ENCODE measurements around the gene ADAMTS8.

Gene ADAMTS8

DNA sequence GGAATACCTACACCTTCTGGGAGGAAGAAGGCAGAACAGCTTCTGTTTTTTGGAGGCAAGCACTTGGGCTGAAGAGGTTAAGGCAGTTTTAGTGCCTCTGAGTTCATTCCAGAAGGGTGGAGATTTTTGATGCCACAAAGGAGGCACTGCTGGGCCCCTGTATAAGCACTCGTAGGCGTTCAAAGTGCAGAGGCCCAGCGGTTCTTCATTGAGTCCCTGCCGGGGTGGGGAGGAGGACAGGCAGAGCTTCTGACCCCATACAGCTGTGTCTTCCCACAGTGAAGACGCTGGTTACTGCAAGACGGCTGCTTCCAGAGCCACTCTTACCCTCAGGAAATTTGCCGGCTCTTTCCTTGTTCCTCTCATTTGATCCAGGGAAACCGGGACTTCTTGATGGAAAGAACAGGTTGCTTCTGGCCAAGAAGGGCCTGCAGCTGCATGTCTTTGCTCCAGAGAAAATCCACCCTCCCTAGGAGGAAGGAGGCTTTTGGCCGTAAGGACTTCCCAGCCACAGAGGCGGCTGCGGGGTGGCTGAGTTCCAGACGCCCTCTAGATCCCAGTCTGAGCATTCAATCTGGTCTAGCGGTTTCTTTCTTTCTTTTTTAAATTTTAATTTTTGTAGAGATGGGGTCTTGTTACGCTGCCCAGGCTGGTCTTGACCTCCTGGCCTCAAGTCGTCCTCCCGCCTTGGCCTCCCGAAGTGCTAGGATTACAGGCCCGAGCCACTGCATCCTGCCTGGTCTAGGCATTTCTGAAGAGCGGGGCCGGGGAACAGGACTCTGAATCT lies 29.4 kb upstream of the ADAMTS8 start:
- no peaks in the 10 kb centered on the region for H3K9me3 ChIP-seq (ENCODE audit: insufficient read depth, low read length)
- TF ChIP-seq ZNF274 (IDR thresholded peaks at IDR 0.05; ENCODE audit: low read depth, low read length), result no peak
- no peak for TF ChIP-seq SUZ12 (IDR thresholded peaks at IDR 0.05; ENCODE audit: extremely low read depth, insufficient read depth, insufficient read length)
- no peak for TF ChIP-seq YY1 (IDR thresholded peaks at IDR 0.05; ENCODE audit: insufficient read depth, insufficient read length)
- H3K9ac ChIP-seq (ENCODE audit: insufficient read length, low read depth), result no peak overlapping the region
- no peaks in the 10 kb centered on the region for H3K4me1 ChIP-seq (ENCODE audit: insufficient read depth, insufficient read length)
- H3K36me3 ChIP-seq (ENCODE audit: insufficient read depth, insufficient read length, low read length), result peaks cover 7% of the 10 kb centered on the region
- no peak for DNase-seq (ENCODE audit: low read depth, low spot score)
- peaks cover 30% of the 10 kb centered on the region for H3K27me3 ChIP-seq (ENCODE audit: insufficient read depth, insufficient read length)
- no peak overlapping the region for H3K4me3 ChIP-seq (ENCODE audit: insufficient read length, low read depth)

DNA sequence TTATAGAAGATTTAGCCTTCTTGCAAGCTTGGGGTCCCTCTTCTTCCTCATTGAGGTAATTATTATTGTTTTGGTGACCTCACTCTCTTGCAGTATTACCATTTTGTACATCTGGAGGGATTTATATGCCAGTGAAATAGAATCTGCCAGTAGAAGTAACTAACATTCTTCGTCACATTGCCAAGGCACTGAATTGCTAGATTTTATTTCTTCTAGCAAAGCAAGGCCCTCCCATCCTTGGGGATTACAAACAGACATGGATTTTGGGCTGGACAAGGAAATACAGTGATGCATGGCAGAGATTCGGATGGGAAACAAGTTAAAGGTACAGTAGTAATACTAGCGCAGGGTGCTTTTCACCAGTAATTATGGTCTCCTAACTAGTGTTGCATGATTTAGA lies 27.9 kb upstream of the ADAMTS8 start:
- TF ChIP-seq YY1 (IDR thresholded peaks at IDR 0.05; ENCODE audit: insufficient read depth, insufficient read length) (no peak), SUZ12 (IDR thresholded peaks at IDR 0.05; ENCODE audit: extremely low read depth, insufficient read depth, insufficient read length) (no peak), ZNF274 (IDR thresholded peaks at IDR 0.05; ENCODE audit: low read depth, low read length) (no peak)
- no peaks in the 10 kb centered on the region for H3K36me3 ChIP-seq (ENCODE audit: insufficient read depth, insufficient read length, low read length)
- H3K9ac ChIP-seq (ENCODE audit: insufficient read length, low read depth), result no peak overlapping the region
- H3K9me3 ChIP-seq (ENCODE audit: insufficient read depth, low read length), result no peaks in the 10 kb centered on the region
- no peak overlapping the region for H3K4me3 ChIP-seq (ENCODE audit: insufficient read length, low read depth)
- no peaks in the 10 kb centered on the region for H3K4me1 ChIP-seq (ENCODE audit: insufficient read depth, insufficient read length)
- no peak for DNase-seq (ENCODE audit: low read depth, low spot score)
- H3K27me3 ChIP-seq (ENCODE audit: insufficient read depth, insufficient read length), result peaks cover 38% of the 10 kb centered on the region

DNA sequence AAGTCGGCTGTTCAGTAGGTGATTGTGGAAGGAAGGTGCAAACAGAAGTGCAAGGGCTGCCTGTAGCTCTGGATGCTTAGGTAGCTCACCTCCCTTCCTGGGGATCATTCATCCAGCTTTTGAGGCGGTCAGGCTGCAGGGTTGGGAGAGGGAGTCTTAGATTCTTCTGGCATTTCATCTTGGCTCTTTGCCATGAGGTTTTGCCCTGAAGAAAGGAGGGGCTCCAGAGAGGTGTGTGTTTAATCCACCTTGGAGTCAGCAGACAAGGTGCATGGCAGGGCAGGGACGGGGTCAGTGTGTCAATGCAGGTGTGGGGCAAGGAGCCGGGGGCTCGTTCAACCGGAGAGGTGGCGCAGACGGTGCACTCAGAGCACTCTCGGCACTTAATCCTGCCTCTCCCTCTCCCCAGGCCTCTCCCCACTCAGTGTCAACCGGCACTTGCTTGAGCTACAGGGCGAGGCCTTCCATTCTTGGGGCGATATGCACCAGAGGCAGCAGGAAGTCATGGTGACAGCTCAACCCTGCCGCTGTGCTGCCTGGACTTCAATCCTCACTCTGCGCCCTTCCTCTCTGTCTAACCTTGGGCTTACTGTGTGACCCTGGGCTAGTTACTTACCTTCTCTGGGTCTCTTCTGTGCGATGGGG lies 27.2 kb upstream of the ADAMTS8 start:
- H3K27me3 ChIP-seq (ENCODE audit: insufficient read depth, insufficient read length), result peaks cover 45% of the 10 kb centered on the region
- H3K4me1 ChIP-seq (ENCODE audit: insufficient read depth, insufficient read length), result no peaks in the 10 kb centered on the region
- no peak for TF ChIP-seq SUZ12 (IDR thresholded peaks at IDR 0.05; ENCODE audit: extremely low read depth, insufficient read depth, insufficient read length)
- TF ChIP-seq ZNF274 (IDR thresholded peaks at IDR 0.05; ENCODE audit: low read depth, low read length), result no peak
- no peak for TF ChIP-seq YY1 (IDR thresholded peaks at IDR 0.05; ENCODE audit: insufficient read depth, insufficient read length)
- no peaks in the 10 kb centered on the region for H3K36me3 ChIP-seq (ENCODE audit: insufficient read depth, insufficient read length, low read length)
- no peaks in the 10 kb centered on the region for H3K9me3 ChIP-seq (ENCODE audit: insufficient read depth, low read length)
- no peak overlapping the region for H3K4me3 ChIP-seq (ENCODE audit: insufficient read length, low read depth)
- no peak for DNase-seq (ENCODE audit: low read depth, low spot score)
- no peak overlapping the region for H3K9ac ChIP-seq (ENCODE audit: insufficient read length, low read depth)

DNA sequence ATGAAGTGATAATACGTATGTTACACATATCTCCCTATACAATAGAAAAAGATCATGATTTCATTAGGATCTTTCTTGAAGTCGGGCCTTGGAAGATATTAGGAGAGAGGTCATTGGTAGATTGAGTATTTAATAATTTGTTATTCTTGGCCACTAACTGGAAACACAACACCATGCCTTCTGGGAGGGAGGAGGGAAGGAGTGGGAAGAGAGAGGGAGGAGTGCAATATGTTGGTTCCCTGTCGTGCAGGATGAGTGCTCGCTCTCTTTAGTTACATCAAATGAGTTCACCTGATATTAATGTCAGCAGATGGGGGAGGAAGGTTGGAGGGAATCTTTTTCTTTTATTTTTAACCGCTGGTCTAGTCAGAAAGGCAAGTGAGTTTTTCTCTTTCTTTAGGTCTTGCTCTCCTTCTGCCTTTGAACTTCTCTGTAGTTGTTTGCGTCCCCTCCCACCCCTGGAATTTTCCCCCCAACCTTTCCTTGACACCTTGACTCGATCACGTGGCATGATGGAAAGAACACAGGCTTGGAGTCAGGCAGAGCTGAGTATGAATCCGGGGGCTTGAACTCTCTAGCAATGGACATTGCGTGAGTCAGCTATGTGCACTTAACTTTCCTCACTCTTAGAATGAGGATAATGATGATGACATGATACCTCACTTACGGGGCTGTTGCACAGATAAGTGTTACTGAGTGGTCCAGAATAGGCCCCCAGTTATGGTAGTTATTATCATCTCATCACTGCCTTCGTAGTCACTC lies 26.3 kb upstream of the ADAMTS8 start:
- H3K9me3 ChIP-seq (ENCODE audit: insufficient read depth, low read length), result no peaks in the 10 kb centered on the region
- no peak overlapping the region for H3K9ac ChIP-seq (ENCODE audit: insufficient read length, low read depth)
- DNase-seq (ENCODE audit: low read depth, low spot score), result no peak
- peaks cover 54% of the 10 kb centered on the region for H3K27me3 ChIP-seq (ENCODE audit: insufficient read depth, insufficient read length)
- H3K4me3 ChIP-seq (ENCODE audit: insufficient read length, low read depth), result no peak overlapping the region
- H3K36me3 ChIP-seq (ENCODE audit: insufficient read depth, insufficient read length, low read length), result no peaks in the 10 kb centered on the region
- no peaks in the 10 kb centered on the region for H3K4me1 ChIP-seq (ENCODE audit: insufficient read depth, insufficient read length)
- TF ChIP-seq YY1 (IDR thresholded peaks at IDR 0.05; ENCODE audit: insufficient read depth, insufficient read length), result no peak
- TF ChIP-seq SUZ12 (IDR thresholded peaks at IDR 0.05; ENCODE audit: extremely low read depth, insufficient read depth, insufficient read length), result no peak
- no peak for TF ChIP-seq ZNF274 (IDR thresholded peaks at IDR 0.05; ENCODE audit: low read depth, low read length)

DNA sequence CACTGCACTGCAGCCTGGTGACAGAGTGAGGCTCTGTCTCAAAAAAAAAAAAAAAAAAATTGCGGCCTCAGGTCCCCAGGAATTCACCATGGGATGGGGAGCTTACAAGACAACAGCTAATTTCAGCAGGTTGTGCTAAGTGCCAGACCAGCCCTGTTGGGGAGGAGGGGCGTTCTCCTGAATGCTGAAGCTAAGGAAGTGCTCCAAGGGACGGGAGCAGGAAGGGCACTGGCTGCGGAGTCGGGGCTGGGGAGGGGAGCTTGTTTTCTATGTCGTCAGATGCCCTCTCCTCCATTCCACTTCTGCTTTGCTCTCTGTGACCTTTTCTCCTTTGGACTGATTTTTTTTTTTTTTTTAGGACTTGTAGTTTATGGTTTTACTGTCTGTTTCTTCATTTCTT lies 24.5 kb upstream of the ADAMTS8 start:
- H3K4me3 ChIP-seq (ENCODE audit: insufficient read length, low read depth), result no peak overlapping the region
- no peak overlapping the region for H3K9ac ChIP-seq (ENCODE audit: insufficient read length, low read depth)
- H3K27me3 ChIP-seq (ENCODE audit: insufficient read depth, insufficient read length), result peaks cover 65% of the 10 kb centered on the region
- H3K4me1 ChIP-seq (ENCODE audit: insufficient read depth, insufficient read length), result no peaks in the 10 kb centered on the region
- no peaks in the 10 kb centered on the region for H3K36me3 ChIP-seq (ENCODE audit: insufficient read depth, insufficient read length, low read length)
- no peaks in the 10 kb centered on the region for H3K9me3 ChIP-seq (ENCODE audit: insufficient read depth, low read length)
- DNase-seq (ENCODE audit: low read depth, low spot score), result no peak
- TF ChIP-seq SUZ12 (IDR thresholded peaks at IDR 0.05; ENCODE audit: extremely low read depth, insufficient read depth, insufficient read length) (no peak), YY1 (IDR thresholded peaks at IDR 0.05; ENCODE audit: insufficient read depth, insufficient read length) (no peak), ZNF274 (IDR thresholded peaks at IDR 0.05; ENCODE audit: low read depth, low read length) (no peak)

DNA sequence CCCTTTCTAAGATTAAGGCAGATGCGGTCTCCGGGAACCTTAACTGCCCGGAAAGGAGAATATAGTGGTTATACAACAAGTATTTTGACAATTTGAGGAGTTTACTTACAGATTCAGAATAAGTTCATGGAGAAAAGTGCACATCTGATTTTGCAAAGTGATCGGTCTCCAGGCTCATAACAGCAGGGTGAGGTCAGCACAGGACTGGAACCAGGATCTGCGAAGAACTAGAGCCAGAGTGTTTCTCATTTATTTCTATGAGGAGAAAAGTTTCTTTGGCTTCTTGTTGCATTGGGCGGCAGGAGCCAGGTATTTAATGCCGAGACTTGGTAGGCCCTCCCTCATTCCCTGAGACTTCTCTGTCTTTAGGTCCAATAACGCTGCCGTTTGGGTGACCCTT lies 23.8 kb upstream of the ADAMTS8 start:
- Histone ChIP-seq H3K4me3 (ENCODE audit: insufficient read length, low read depth) (no peak overlapping the region), H3K9ac (ENCODE audit: insufficient read length, low read depth) (no peak overlapping the region), H3K27me3 (ENCODE audit: insufficient read depth, insufficient read length) (peaks cover 66% of the 10 kb centered on the region), H3K36me3 (ENCODE audit: insufficient read depth, insufficient read length, low read length) (no peaks in the 10 kb centered on the region), H3K9me3 (ENCODE audit: insufficient read depth, low read length) (no peaks in the 10 kb centered on the region), H3K4me1 (ENCODE audit: insufficient read depth, insufficient read length) (no peaks in the 10 kb centered on the region)
- no peak for DNase-seq (ENCODE audit: low read depth, low spot score)
- TF ChIP-seq ZNF274 (IDR thresholded peaks at IDR 0.05; ENCODE audit: low read depth, low read length) (no peak), YY1 (IDR thresholded peaks at IDR 0.05; ENCODE audit: insufficient read depth, insufficient read length) (no peak), SUZ12 (IDR thresholded peaks at IDR 0.05; ENCODE audit: extremely low read depth, insufficient read depth, insufficient read length) (no peak)
